H9 (cell line): Measurements from ENCODE around the gene MIGA2. TPM values are rescaled to one million over a fixed set of nuclear protein-coding genes. Genes with fewer than 3 reads are reported as not detected.

Experiments
- DNase-seq: peaks from one replicate; pipeline ENCODE4 v3.0.0-alpha.2; 2017
- H2AFZ ChIP-seq: one replicate; pipeline ENCODE4 v1.6.1; 2013; ENCODE audit warnings: mild to moderate bottlenecking, low read length, control low read depth, moderate library complexity
- H2AK5ac ChIP-seq: 2 replicates; pipeline ENCODE4 v1.6.1; 2013; ENCODE audit warnings: low read length, control low read depth, mixed read lengths; ENCODE audit not compliant: insufficient read length
- H2BK120ac ChIP-seq: one replicate; pipeline ENCODE4 v1.6.1; 2013; ENCODE audit warnings: low read depth, mild to moderate bottlenecking, low read length, control low read depth, inconsistent platforms; ENCODE audit not compliant: poor library complexity, severe bottlenecking
- H2BK12ac ChIP-seq: 2 replicates; pipeline ENCODE4 v1.6.1; 2013; ENCODE audit warnings: low read length, control low read depth, mixed read lengths, low read depth; ENCODE audit not compliant: insufficient read length
- H2BK15ac ChIP-seq: 2 replicates; pipeline ENCODE4 v1.6.1; 2013; ENCODE audit warnings: low read depth, low read length, control low read depth
- H2BK20ac ChIP-seq: one replicate; pipeline ENCODE4 v1.6.1; 2013; ENCODE audit warnings: low read depth, mild to moderate bottlenecking, low read length, control low read depth, inconsistent platforms; ENCODE audit not compliant: poor library complexity, severe bottlenecking
- H2BK5ac ChIP-seq: 2 replicates; pipeline ENCODE4 v1.6.1; 2013; ENCODE audit warnings: low read length, control low read depth, mixed read lengths; ENCODE audit not compliant: insufficient read length
- H3K14ac ChIP-seq: 2 replicates; pipeline ENCODE4 v1.6.1; 2013; ENCODE audit warnings: low read length, control low read depth; ENCODE audit not compliant: insufficient read depth
- H3K18ac ChIP-seq: 2 replicates; pipeline ENCODE4 v1.6.1; 2013; ENCODE audit warnings: low read depth, mild to moderate bottlenecking, mixed read lengths, low read length, control low read depth; ENCODE audit not compliant: insufficient read length
- H3K23ac ChIP-seq: 2 replicates; pipeline ENCODE4 v1.6.1; 2013; ENCODE audit warnings: low read length, control low read depth, mixed read lengths, low read depth; ENCODE audit not compliant: insufficient read length
- H3K23me2 ChIP-seq: 2 replicates; pipeline ENCODE4 v1.6.1; 2013; ENCODE audit warnings: low read depth, mild to moderate bottlenecking, mixed read lengths, low read length, control low read depth; ENCODE audit not compliant: insufficient read length, poor library complexity, severe bottlenecking
- H3K27ac ChIP-seq: 2 replicates; pipeline ENCODE4 v1.5.1; 2013; ENCODE audit warnings: low read length, control low read depth, mixed read lengths, low read depth; ENCODE audit not compliant: insufficient read length
- H3K27me3 ChIP-seq: 2 replicates; pipeline ENCODE4 v1.6.1; 2013; ENCODE audit warnings: low read length, control low read depth, inconsistent platforms; ENCODE audit not compliant: insufficient read depth
- H3K4ac ChIP-seq: 2 replicates; pipeline ENCODE4 v1.6.1; 2013; ENCODE audit warnings: low read depth, mild to moderate bottlenecking, control low read depth, inconsistent platforms, low read length, moderate library complexity
- H3K4me1 ChIP-seq: 2 replicates; pipeline ENCODE4 v1.6.1; 2013; ENCODE audit warnings: low read length, control low read depth, inconsistent platforms; ENCODE audit not compliant: insufficient read depth
- H3K4me2 ChIP-seq: 2 replicates; pipeline ENCODE4 v1.6.1; 2013; ENCODE audit warnings: low read length, control low read depth, mixed read lengths; ENCODE audit not compliant: insufficient read length, insufficient read depth
- H3K56ac ChIP-seq: 2 replicates; pipeline ENCODE4 v1.6.1; 2013; ENCODE audit warnings: low read depth, mild to moderate bottlenecking, mixed read lengths, low read length, control low read depth; ENCODE audit not compliant: insufficient read length
- H3K79me1 ChIP-seq: 2 replicates; pipeline ENCODE4 v1.6.1; 2013; ENCODE audit warnings: low read depth, mild to moderate bottlenecking, moderate library complexity, low read length, control low read depth, inconsistent platforms; ENCODE audit not compliant: insufficient read depth, poor library complexity, severe bottlenecking
- H3K79me2 ChIP-seq: 2 replicates; pipeline ENCODE4 v1.6.1; 2013; ENCODE audit warnings: low read length, control low read depth, inconsistent platforms; ENCODE audit not compliant: insufficient read depth
- H3K9ac ChIP-seq: 2 replicates; pipeline ENCODE4 v1.6.1; 2013; ENCODE audit warnings: low read length, control low read depth, mixed read lengths; ENCODE audit not compliant: insufficient read length; ENCODE audit errors: extremely low read depth
- H3K9me3 ChIP-seq: one replicate; pipeline ENCODE4 v1.6.1; 2013; ENCODE audit warnings: low read depth, low read length, inconsistent platforms; ENCODE audit not compliant: control insufficient read depth
- H3T11ph ChIP-seq: one replicate; pipeline ENCODE4 v1.6.1; 2013; ENCODE audit warnings: mild to moderate bottlenecking, low read length, control low read depth, inconsistent platforms
- H4K20me1 ChIP-seq: one replicate; pipeline ENCODE4 v1.6.1; 2013; ENCODE audit not compliant: control insufficient read depth, insufficient read length, insufficient read depth
- H4K5ac ChIP-seq: 2 replicates; pipeline ENCODE4 v1.6.1; 2013; ENCODE audit warnings: low read depth, mild to moderate bottlenecking, mixed read lengths, low read length, control low read depth; ENCODE audit not compliant: insufficient read length
- H4K8ac ChIP-seq: replicated peaks from 2 replicates; pipeline ENCODE4 v1.6.1; 2013; ENCODE audit warnings: low read length, control low read depth, mixed read lengths, low read depth; ENCODE audit not compliant: insufficient read length
- H4K91ac ChIP-seq: 2 replicates; pipeline ENCODE4 v1.6.1; 2013; ENCODE audit warnings: low read depth, mild to moderate bottlenecking, moderate library complexity, mixed read lengths, low read length, control low read depth; ENCODE audit not compliant: insufficient read length
- H3K27ac Mint-ChIP-seq, 3 experiments: 2 replicates in 2 of 3; 3 replicates in 1 of 3; pipeline ENCODE4 v1.8.0; 2020 to 2021; ENCODE audit warnings: mixed read lengths in 3 of 3, mild to moderate bottlenecking in 1 of 3, moderate library complexity in 1 of 3
- H3K27me3 Mint-ChIP-seq: 2 replicates; pipeline ENCODE4 v1.8.0; 2021; ENCODE audit warnings: low read depth, mild to moderate bottlenecking, moderate library complexity, mixed read lengths
- H3K36me3 Mint-ChIP-seq, 3 experiments: 2 replicates in 2 of 3; 3 replicates in 1 of 3; pipeline ENCODE4 v1.8.0; 2020 to 2021; ENCODE audit warnings: low read depth in 3 of 3, mixed read lengths in 3 of 3; ENCODE audit not compliant: insufficient read depth in 1 of 3
- H3K4me1 Mint-ChIP-seq, 2 experiments: 2 replicates each; pipeline ENCODE4 v1.8.0; 2020; ENCODE audit warnings: mixed read lengths in 2 of 2
- H3K4me3 Mint-ChIP-seq, 2 experiments: 2 replicates in 1 of 2; 3 replicates in 1 of 2; pipeline ENCODE4 v1.8.0; 2020 to 2021; ENCODE audit warnings: mild to moderate bottlenecking in 2 of 2, mixed read lengths in 2 of 2, moderate library complexity in 1 of 2
- H3K9me3 Mint-ChIP-seq, 2 experiments: 2 replicates in 1 of 2; 3 replicates in 1 of 2; pipeline ENCODE4 v1.8.0; 2020; ENCODE audit warnings: mild to moderate bottlenecking in 2 of 2, mixed read lengths in 2 of 2, moderate library complexity in 1 of 2
- CTCF ChIP-seq: fragments of 200-600 bp; sonication (generic); conservative IDR thresholded peaks from 3 replicates; pipeline ENCODE4 v1.8.0; 2021; ENCODE audit warnings: antibody characterized with exemption, mild to moderate bottlenecking
- WGBS: extraction: QIAGEN DNeasy Blood & Tissue Kit; methylation state at CpG from one replicate; pipeline ENCODE4 v1.1.7; 2013; ENCODE audit warnings: missing lambda C conversion rate, low lambda C conversion rate, mixed read lengths; ENCODE audit not compliant: insufficient read length; ENCODE audit errors: extremely low coverage; 5-methylcytosine and 5-hydroxymethylcytosine counted together
- total RNA-seq: library from RNA; stranded (reverse); gene quantifications from 2 replicates; pipeline ENCODE4 v1.2.1, GENCODE V29; 2021

The MIGA2 gene
- total RNA-seq, 1 experiment from 2014 or later, result 37.8 TPM

GRCh38 chr9:129089246-129089645 is 52.8 kb downstream of the MIGA2 start:
- no peak overlapping the region for H4K91ac ChIP-seq
- H2BK20ac ChIP-seq, result no peak overlapping the region
- H2BK120ac ChIP-seq, result no peak overlapping the region
- WGBS, result no CpG with 5 or more reads among the region's 15 CpGs
- no peaks in the 10 kb centered on the region for H3K9me3 ChIP-seq
- H3K9ac ChIP-seq, result no peak overlapping the region
- H4K8ac ChIP-seq, result no peak overlapping the region
- H3K79me2 ChIP-seq, result no peaks in the 10 kb centered on the region
- no peak for DNase-seq
- H3K27me3 ChIP-seq, result no peaks in the 10 kb centered on the region
- no peak overlapping the region for H4K5ac ChIP-seq
- H2BK12ac ChIP-seq, result no peak overlapping the region
- Mint-ChIP-seq H3K4me1 (no peaks in the 10 kb centered on the region), H3K4me3 (no peak overlapping the region), H3K36me3 (peaks cover 20 to 53% (median 39%) of the 10 kb centered on the region in 3 experiments; a peak in 6 of 7 replicates), H3K27ac (no peak overlapping the region; a peak in 1 of 7 replicates), H3K27me3 (no peaks in the 10 kb centered on the region), H3K9me3 (no peaks in the 10 kb centered on the region)
- H3K23me2 ChIP-seq, result no peaks in the 10 kb centered on the region
- H4K20me1 ChIP-seq, result no peaks in the 10 kb centered on the region
- H2BK5ac ChIP-seq, result no peak overlapping the region
- no peak overlapping the region for H3T11ph ChIP-seq
- H2AFZ ChIP-seq, result no peak overlapping the region
- no peak overlapping the region for H3K4me2 ChIP-seq
- H3K4me1 ChIP-seq, result no peaks in the 10 kb centered on the region
- TF ChIP-seq CTCF, result no peak
- no peak overlapping the region for H3K27ac ChIP-seq
- H3K79me1 ChIP-seq, result no peaks in the 10 kb centered on the region
- H2BK15ac ChIP-seq, result no peak overlapping the region
- no peak overlapping the region for H3K56ac ChIP-seq
- no peak overlapping the region for H3K14ac ChIP-seq
- no peak overlapping the region for H3K23ac ChIP-seq
- no peak overlapping the region for H3K4ac ChIP-seq
- H3K18ac ChIP-seq, result no peak overlapping the region
- no peak overlapping the region for H2AK5ac ChIP-seq
